CMK (cell line): ENCODE measurements around the gene TRIM28.
"Not testable (repeated sequence)": the region's sequence is repeated elsewhere in the genome, so short reads cannot be mapped to it uniquely, and the experiment has no call there.

Source experiments
- DNase-seq: peaks from one replicate; pipeline ENCODE4 v3.0.0-alpha.2; 2010; ENCODE audit warnings: low read depth

Gene TRIM28

DNA sequence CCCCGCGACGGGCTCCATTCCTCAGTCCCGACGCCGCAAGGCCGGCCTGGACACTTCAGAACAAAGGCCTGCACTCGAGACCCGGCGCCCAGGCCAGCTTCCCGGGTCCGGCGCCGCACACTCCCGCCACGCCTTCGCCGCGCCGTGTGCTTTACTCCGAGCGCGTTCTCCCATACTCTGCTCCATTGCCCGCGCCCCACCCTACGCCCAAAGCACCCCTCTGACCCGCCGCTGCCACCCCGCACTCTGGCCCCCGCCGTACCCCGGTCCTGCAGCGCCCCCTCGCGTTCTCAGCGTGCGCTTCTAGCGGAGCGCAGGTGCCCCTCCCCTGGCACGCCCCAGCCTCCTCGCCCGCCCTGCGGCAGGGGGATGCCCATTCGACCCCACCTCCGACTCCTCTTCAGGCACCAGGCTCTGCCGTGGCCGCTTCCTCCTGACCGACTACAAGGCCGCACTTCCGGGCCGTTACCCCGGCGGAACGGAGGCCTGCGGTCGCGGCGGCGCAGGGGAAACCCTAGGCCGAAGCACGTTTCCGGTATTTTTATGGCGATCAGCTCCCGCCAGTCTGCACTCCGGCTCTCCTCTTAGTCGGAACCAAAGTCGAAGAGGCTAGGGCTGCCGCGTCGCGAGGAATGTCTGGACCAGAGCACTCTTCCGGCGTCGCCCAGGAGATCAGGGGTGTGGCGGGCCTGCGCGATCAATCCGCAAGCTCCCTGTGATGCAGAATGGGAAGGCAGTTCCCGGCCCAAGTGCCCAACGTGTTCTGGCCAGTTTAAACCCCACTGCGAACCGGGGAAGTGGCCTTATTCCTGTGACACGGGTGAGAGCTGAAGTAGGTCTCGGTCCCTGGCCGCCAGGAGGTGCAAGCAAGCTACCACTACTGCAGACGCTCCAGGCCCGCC, 24.3 kb upstream of the TRIM28 start, which contains the start of gene ZBTB45:
TSS of gene ZBTB45 (minus strand) at position 456 of the 902 bp plus-strand sequence. CDS start 2,137 bp downstream, outside the sequence.
- peak; percentile 98 for DNase-seq

GRCh38 chr19:58520257-58520599, 23.6 kb upstream of the TRIM28 start:
- no peak for DNase-seq

DNA sequence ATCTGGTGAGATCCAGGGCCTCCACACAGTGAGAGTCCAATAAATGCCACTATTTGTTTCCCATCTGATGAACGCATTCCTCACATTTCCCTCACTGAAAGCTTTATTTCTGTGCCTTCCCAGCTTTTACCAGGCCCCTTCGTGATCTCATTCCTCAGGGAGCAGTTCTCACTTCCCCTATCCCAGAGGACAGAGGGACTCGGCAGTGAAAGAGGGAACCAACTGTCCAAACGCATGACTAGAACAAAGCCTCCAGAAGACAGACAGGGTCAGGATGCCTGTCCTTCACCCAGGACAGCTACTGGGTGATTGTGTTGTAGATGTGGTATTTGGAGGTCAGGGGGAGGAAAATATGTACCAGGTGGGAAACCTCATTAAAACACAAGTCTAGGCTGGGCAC, 22.2 kb upstream of the TRIM28 start:
- DNase-seq, result no peak

- no peak for DNase-seq
Measured at GRCh38 chr19:58522709-58523108, 21.2 kb upstream of the TRIM28 start.

GRCh38 chr19:58529405-58529804, 14.5 kb upstream of the TRIM28 start:
- DNase-seq, result no peak

DNA sequence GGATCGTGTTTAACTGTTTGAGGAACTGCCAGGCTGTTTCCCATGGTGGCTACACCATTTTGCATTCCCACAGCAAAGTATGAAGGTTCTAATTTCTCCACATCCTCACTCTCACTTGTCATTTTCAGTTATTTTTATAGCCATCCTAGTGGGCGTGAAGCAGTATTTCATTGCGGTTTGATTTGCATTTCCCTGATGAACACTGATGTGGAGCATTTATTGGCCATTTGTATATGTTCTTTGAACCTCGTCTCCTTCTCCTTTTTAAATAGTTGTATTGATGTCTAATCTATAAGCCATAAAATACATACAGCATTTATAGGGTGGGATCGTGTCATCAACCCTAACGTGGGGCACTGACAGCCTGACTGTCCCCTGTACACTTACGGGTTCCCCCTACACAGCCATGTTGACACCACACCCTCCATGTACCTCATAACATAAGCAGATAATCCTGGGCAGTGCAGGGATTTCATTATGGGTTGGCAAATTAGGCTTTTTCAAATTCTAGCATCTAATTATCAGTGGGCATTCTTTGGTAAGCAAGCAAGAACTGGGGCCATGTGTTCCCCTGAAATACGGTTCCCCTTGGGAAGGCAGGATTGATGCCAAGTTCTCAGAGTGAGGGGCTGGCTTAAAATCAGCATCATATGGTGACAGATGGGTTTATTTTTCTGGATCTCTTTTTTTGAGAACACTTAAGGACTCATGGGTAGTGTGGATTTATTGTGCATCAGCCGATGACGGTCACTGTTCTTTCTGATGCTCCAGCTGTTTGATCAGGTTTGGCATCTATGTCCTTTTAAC, 12.6 kb upstream of the TRIM28 start:
- no peak for DNase-seq

DNA sequence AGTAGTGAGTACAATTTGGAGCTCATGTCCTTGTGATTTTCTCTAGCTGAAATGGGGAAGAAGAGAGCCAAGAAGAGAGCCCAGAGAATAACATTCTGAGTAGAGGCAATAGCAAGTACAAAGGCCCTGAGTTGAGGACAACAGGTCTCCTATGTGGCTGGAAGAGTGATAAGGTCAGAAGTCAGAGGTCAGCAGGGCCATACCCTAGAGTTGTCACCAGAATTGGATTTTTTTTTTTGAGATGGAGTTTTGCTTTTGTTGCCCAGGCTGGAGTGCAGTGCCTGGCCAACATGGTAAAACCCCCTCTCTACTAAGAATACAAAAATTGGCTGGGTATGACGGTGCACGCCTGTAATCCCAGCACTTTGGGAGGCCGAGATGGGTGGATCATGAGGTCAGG, 8.0 kb upstream of the TRIM28 start:
- DNase-seq, result no peak

- DNase-seq, result no peak
Measured at GRCh38 chr19:58536852-58537798, 6.7 kb upstream of the TRIM28 start.

- peak; percentile 89 for DNase-seq
Measured at GRCh38 chr19:58538257-58539168, 5.4 kb upstream of the TRIM28 start.

DNA sequence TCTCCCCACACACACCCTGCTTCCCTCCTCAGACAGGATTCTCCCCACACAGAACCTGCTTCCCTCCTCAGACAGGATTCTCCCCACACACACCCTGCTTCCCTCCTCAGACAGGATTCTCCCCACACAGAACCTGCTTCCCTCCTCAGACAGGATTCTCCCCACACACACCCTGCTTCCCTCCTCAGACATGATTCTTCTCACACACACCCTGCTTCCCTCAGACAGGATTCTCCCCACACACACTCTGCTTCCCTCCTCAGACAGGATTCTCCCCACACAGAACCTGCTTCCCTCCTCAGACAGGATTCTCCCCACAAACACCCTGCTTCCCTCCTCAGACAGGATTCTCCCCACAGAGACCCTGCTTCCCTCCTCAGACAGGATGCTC, 4.7 kb upstream of the TRIM28 start:
- DNase-seq, result not testable (repeated sequence)

DNA sequence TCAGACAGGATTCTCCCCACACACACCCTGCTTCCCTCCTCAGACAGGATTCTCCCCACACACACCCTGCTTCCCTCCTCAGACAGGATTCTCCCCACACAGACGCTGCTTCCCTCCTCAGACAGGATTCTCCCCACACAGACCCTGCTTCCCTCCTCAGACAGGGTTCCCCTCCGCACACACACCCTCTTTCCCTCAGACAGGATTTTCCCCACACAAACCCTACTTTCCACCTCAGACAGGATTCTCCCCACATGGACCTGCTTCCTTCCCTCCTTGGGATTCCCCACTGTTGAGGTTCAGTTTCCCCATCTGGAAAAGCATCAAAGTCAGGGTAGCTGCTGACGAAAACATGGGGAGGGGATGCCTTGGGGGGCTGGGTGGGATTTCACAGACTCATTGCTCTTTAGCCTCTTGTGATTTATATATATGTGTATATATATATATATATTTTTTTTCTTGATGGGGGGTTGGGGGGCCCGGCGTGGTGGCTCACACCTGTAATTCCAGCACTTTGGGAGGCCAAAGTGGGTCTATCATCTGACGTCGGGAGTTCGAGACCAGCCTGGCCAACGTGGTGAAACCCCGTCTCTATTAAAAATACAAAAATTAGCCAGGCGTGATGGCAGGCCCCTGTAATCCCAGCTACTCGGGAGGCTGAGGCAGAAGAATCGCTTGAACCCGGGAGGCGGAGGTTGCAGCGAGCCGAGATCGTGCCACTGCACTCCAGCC, 1.1 kb upstream of the TRIM28 start:
- DNase-seq, result not testable (repeated sequence)

DNA sequence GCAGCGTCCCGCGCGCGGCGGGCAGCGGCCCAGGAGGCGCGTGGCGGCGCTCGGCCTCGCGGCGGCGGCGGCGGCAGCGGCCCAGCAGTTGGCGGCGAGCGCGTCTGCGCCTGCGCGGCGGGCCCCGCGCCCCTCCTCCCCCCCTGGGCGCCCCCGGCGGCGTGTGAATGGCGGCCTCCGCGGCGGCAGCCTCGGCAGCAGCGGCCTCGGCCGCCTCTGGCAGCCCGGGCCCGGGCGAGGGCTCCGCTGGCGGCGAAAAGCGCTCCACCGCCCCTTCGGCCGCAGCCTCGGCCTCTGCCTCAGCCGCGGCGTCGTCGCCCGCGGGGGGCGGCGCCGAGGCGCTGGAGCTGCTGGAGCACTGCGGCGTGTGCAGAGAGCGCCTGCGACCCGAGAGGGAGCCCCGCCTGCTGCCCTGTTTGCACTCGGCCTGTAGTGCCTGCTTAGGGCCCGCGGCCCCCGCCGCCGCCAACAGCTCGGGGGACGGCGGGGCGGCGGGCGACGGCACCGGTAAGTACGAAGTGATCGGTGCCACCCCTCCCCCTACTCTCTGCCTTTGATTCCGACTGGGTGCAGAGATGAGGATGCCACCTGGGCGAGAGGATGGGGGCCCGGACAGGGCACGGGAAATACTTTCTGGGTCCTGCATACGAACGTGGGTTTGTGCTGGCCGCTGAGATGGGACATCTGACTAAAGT, 874 bp downstream of the TRIM28 start:
- DNase-seq, result no peak

- no peak for DNase-seq
Measured at GRCh38 chr19:58545286-58546018, 1.6 kb downstream of the TRIM28 start.

GRCh38 chr19:58546019-58546530, 2.2 kb downstream of the TRIM28 start:
- DNase-seq, result no peak

DNA sequence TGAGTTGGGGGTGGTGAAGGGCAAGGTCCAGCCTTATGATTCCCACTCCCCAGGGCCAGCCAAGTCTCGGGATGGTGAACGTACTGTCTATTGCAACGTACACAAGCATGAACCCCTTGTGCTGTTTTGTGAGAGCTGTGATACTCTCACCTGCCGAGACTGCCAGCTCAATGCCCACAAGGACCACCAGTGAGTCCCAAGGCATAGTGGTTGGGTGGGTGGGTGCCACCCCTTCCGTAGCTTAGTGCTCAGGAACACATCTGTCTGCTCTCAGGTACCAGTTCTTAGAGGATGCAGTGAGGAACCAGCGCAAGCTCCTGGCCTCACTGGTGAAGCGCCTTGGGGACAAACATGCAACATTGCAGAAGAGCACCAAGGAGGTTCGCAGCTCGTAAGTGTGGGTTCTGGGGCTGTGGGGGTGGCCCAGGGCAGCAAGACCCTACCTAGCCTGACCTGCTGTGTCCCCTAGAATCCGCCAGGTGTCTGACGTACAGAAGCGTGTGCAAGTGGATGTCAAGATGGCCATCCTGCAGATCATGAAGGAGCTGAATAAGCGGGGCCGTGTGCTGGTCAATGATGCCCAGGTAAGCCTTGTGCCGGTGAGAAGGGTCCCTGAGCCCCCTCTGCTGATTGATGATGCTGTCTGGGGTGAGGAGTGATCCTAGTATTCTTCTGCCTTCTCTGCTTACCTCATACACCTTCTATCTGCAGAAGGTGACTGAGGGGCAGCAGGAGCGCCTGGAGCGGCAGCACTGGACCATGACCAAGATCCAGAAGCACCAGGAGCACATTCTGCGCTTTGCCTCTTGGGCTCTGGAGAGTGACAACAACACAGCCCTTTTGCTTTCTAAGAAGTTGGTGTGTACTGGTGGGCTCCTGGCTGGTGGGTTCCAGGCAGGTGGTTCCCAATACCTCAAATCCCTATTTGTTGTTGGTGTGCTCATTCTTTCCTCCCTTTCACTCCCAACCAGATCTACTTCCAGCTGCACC, 3.8 kb downstream of the TRIM28 start:
- no peak for DNase-seq

- no peak for DNase-seq
Measured at GRCh38 chr19:58548859-58549663, 5.2 kb downstream of the TRIM28 start.
